A549 (cell line): ENCODE results near the gene JAKMIP1.

Source experiments
- CHD4 ChIP-seq: fragments of 200-600 bp; sonication (generic); IDR thresholded peaks from 2 replicates; pipeline ENCODE4 v1.6.1; 2016; ENCODE audit warnings: antibody characterized with exemption, mild to moderate bottlenecking, borderline replicate concordance
- EP300 ChIP-seq, 2 experiments: fragments of >200 bp; sonication (Bioruptor Twin); formaldehyde crosslinking; IDR thresholded peaks; 2 replicates in 1 of 2; 3 replicates in 1 of 2; pipeline ENCODE4 v1.6.1; 2016 to 2017
- ESRRA ChIP-seq: fragments of 150-350 bp; IDR thresholded peaks from 2 replicates; pipeline ENCODE4 v1.6.1; 2014; ENCODE audit warnings: mild to moderate bottlenecking, low read length, borderline replicate concordance
- JUN ChIP-seq, 2 experiments: fragments of >200 bp; sonication (Bioruptor Twin); formaldehyde crosslinking; IDR thresholded peaks; 2 replicates in 1 of 2; 3 replicates in 1 of 2; pipeline ENCODE4 v1.6.1; 2016 to 2017
- MAFK ChIP-seq: fragments of 450-650 bp; IDR thresholded peaks from 2 replicates; pipeline ENCODE4 v1.6.1; 2014; ENCODE audit not compliant: partially characterized antibody
- MAZ ChIP-seq: fragments of 150-350 bp; IDR thresholded peaks from 2 replicates; pipeline ENCODE4 v1.6.1; 2014; ENCODE audit warnings: antibody characterized with exemption, low read depth, low read length, borderline replicate concordance
- NPAS2 ChIP-seq: fragments of 250-450 bp; sonication (Bioruptor Pico); IDR thresholded peaks from 2 replicates; pipeline ENCODE4 v1.8.0; 2022; ENCODE audit warnings: mild to moderate bottlenecking, moderate library complexity, borderline replicate concordance
- POLR2A ChIP-seq: IDR thresholded peaks from 2 replicates; pipeline ENCODE4 v1.6.1; 2012; ENCODE audit warnings: mild to moderate bottlenecking, low read length
- RAD21 ChIP-seq, 2 experiments: fragments of >200 bp in 1 of 2; sonication (Bioruptor Twin) in 1 of 2; formaldehyde crosslinking in 1 of 2; IDR thresholded peaks in 1 of 2; conservative IDR thresholded peaks in 1 of 2; 2 replicates in 1 of 2; 3 replicates in 1 of 2; pipeline ENCODE4 v1.6.1; 2012 to 2018; ENCODE audit warnings: inconsistent platforms in 1 of 2
- SREBF2 ChIP-seq: fragments of 450-650 bp; IDR thresholded peaks from 2 replicates; pipeline ENCODE4 v1.6.1; 2014; ENCODE audit warnings: mild to moderate bottlenecking, moderate library complexity
- TF ChIP-seq, protein P1 (sequence below): fragments of >200 bp; sonication (Bioruptor Twin); formaldehyde crosslinking; IDR thresholded peaks from 3 replicates; pipeline ENCODE4 v1.5.1; 2016
- TF ChIP-seq, protein P2 (sequence below): fragments of 200-600 bp; sonication (generic); IDR thresholded peaks from 2 replicates; pipeline ENCODE4 v1.6.1; 2016; ENCODE audit warnings: antibody characterized with exemption, mild to moderate bottlenecking, moderate library complexity

DNA sequence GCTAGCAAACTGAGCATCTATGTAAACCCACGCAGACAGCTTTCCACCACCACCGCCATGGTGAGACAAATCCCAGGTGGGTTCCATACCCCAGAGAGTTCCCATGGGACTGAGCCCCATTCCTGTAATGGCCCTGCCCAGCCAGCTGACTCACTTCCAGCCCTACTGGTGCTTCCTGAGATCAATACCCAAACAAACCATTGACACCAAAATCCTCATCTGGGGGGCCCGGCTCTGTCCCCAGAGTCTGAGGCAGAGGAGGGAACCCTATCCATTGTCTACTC is 30.1 kb upstream of the JAKMIP1 start:
- TF ChIP-seq, protein P1, sequence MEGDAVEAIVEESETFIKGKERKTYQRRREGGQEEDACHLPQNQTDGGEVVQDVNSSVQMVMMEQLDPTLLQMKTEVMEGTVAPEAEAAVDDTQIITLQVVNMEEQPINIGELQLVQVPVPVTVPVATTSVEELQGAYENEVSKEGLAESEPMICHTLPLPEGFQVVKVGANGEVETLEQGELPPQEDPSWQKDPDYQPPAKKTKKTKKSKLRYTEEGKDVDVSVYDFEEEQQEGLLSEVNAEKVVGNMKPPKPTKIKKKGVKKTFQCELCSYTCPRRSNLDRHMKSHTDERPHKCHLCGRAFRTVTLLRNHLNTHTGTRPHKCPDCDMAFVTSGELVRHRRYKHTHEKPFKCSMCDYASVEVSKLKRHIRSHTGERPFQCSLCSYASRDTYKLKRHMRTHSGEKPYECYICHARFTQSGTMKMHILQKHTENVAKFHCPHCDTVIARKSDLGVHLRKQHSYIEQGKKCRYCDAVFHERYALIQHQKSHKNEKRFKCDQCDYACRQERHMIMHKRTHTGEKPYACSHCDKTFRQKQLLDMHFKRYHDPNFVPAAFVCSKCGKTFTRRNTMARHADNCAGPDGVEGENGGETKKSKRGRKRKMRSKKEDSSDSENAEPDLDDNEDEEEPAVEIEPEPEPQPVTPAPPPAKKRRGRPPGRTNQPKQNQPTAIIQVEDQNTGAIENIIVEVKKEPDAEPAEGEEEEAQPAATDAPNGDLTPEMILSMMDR: no peak
- TF ChIP-seq NPAS2 (CRISPR knock-in tag) (no peak), JUN (IDR thresholded peaks at IDR 0.05) (no peak), RAD21 (conservative IDR thresholded peaks at IDR 0.05 in 1 of 2, IDR thresholded peaks at IDR 0.05 in 1 of 2) (no peak), MAFK (no peak), MAZ (no peak), EP300 (IDR thresholded peaks at IDR 0.05) (no peak), SREBF2 (no peak), ESRRA (no peak), CHD4 (no peak), POLR2A (no peak)
- TF ChIP-seq, protein P2, sequence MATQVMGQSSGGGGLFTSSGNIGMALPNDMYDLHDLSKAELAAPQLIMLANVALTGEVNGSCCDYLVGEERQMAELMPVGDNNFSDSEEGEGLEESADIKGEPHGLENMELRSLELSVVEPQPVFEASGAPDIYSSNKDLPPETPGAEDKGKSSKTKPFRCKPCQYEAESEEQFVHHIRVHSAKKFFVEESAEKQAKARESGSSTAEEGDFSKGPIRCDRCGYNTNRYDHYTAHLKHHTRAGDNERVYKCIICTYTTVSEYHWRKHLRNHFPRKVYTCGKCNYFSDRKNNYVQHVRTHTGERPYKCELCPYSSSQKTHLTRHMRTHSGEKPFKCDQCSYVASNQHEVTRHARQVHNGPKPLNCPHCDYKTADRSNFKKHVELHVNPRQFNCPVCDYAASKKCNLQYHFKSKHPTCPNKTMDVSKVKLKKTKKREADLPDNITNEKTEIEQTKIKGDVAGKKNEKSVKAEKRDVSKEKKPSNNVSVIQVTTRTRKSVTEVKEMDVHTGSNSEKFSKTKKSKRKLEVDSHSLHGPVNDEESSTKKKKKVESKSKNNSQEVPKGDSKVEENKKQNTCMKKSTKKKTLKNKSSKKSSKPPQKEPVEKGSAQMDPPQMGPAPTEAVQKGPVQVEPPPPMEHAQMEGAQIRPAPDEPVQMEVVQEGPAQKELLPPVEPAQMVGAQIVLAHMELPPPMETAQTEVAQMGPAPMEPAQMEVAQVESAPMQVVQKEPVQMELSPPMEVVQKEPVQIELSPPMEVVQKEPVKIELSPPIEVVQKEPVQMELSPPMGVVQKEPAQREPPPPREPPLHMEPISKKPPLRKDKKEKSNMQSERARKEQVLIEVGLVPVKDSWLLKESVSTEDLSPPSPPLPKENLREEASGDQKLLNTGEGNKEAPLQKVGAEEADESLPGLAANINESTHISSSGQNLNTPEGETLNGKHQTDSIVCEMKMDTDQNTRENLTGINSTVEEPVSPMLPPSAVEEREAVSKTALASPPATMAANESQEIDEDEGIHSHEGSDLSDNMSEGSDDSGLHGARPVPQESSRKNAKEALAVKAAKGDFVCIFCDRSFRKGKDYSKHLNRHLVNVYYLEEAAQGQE: no peak
